Fibroblast of mammary gland (primary cell): ENCODE results near the gene RTL5.

Experiments used
- DNase-seq: peaks from one replicate; pipeline ENCODE4 v3.0.0-alpha.2; 2010; ENCODE audit warnings: low read depth
- H3K4me3 ChIP-seq: 2 replicates; pipeline ENCODE4 v1.5.1; 2011; ENCODE audit warnings: low read depth, mild to moderate bottlenecking, low read length, moderate library complexity; ENCODE audit not compliant: control insufficient read depth
- TF ChIP-seq, protein P1 (sequence below): conservative IDR thresholded peaks from 2 replicates; pipeline ENCODE4 v1.5.1; 2011; ENCODE audit warnings: low read depth, low read length, inconsistent platforms; ENCODE audit not compliant: control insufficient read depth, insufficient read depth

RTL5 gene

DNA sequence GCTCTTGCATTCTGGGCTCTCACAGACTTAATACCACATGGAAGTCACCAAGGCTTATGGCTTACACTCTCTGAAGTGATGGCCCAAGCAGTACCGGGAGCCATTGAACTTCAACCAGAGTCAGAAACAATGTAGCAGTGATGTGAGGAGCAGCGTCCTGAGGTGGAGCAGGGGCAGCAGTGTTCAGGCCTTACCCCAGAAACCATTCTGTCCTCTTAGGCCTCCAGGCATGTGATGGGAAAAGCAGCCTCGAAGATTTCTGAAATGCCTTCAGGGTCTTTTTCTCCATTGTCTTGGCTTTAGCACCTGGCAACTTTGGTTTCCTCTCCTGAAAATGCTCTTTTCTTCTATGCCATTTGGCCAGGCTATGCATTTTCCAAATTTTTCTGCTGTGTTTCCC, 27.1 kb upstream of the RTL5 start:
- TF ChIP-seq, protein P1, sequence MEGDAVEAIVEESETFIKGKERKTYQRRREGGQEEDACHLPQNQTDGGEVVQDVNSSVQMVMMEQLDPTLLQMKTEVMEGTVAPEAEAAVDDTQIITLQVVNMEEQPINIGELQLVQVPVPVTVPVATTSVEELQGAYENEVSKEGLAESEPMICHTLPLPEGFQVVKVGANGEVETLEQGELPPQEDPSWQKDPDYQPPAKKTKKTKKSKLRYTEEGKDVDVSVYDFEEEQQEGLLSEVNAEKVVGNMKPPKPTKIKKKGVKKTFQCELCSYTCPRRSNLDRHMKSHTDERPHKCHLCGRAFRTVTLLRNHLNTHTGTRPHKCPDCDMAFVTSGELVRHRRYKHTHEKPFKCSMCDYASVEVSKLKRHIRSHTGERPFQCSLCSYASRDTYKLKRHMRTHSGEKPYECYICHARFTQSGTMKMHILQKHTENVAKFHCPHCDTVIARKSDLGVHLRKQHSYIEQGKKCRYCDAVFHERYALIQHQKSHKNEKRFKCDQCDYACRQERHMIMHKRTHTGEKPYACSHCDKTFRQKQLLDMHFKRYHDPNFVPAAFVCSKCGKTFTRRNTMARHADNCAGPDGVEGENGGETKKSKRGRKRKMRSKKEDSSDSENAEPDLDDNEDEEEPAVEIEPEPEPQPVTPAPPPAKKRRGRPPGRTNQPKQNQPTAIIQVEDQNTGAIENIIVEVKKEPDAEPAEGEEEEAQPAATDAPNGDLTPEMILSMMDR, result no peak
- no peak overlapping the region for H3K4me3 ChIP-seq
- DNase-seq, result no peak

DNA sequence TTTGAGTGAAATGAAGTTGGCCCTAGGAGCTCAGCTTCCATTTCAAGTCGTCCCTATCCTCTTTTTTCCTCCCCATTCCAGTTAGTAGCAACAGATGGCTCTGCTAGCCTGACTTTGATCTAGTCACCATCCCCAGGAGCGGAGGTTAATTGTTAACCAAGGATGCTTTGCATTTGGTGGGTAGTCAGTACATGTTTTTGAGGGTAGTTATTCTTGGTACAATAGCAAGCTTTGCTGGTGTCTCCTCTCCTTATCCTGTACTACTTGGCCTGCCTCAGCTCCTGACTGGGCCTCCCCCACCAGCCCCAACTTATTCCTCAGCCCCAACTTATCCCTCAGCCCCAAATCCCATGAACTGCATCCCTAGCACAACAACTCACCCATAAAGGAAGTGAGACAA, 14.8 kb upstream of the RTL5 start:
- H3K4me3 ChIP-seq, result no peak overlapping the region
- TF ChIP-seq, protein P1, result no peak
- DNase-seq, result no peak

DNA sequence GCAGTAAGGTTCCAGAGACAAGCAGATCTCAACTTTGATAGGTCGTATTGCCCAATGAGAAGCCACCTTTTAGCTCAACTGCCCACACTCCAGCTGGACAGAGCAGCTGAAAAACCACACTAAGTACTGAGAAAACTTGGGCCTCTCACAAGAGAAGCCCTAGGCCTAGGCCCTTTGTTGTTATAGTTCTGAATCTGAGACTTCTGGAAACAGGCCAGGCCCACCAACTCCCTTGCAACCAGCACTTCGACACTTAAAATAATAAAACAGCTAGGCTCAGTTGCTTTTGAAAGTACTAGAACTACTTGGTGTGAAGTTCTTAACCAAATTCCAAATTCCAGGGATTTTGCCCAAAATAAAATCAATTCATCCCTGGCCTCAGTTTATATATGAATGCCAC, 13.5 kb upstream of the RTL5 start:
- no peak for DNase-seq
- H3K4me3 ChIP-seq, result no peak overlapping the region
- TF ChIP-seq, protein P1, result no peak

DNA sequence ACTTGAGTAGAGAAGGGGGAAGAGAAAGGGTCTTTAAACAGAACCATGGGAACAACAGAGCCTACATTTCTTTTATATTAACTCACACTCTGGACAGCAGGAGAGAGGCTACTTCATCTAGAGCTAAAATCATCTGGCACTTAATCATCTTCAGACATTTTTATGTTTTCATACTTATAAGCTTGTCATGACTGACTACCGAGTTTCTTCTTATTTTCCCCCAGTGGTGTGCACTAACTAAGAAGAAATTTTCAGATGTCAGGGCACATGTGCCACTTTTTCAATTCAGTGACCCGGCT, 11.8 kb upstream of the RTL5 start:
- no peak overlapping the region for H3K4me3 ChIP-seq
- TF ChIP-seq, protein P1, result no peak
- DNase-seq, result no peak

DNA sequence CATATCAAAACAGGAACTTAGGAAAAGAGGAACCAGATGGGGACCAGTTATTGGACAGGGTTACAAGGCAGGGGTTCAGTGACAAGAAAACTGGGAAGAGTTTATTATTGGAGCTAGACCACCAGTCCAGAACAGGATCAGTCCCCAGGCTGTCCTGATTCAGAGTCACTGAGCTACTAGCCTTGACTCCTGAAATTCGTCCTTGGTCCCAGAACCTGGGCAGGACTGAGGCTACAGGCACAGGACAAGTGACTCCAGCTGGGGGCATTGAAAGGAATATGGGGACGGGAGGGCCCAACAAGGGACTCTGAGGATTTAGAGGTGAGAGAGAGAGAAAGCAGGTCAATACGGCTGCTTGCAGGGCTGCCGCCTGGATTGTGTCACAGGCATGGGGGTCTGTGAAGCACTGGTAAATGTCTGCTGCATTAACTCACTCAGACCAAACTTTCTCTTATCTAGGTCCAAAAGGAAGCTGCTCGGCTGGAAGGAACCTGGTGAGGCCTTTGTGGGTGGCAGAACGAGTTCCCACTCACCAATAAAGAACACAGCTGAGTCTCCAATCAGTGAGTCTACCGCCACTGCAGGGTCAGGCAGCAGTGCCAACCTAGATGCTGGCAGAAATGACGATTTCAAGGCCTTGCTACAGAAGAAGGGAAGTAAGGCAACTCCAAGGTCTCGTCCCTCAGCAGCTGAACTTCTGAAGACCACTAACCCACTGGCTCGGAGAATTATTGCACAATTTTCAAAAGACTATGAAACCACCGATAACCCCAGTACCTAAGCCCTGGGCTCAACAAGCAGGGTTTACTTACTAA, 11.3 kb upstream of the RTL5 start:
- H3K4me3 ChIP-seq, result no peak overlapping the region
- DNase-seq, result no peak
- TF ChIP-seq, protein P1, result no peak

DNA sequence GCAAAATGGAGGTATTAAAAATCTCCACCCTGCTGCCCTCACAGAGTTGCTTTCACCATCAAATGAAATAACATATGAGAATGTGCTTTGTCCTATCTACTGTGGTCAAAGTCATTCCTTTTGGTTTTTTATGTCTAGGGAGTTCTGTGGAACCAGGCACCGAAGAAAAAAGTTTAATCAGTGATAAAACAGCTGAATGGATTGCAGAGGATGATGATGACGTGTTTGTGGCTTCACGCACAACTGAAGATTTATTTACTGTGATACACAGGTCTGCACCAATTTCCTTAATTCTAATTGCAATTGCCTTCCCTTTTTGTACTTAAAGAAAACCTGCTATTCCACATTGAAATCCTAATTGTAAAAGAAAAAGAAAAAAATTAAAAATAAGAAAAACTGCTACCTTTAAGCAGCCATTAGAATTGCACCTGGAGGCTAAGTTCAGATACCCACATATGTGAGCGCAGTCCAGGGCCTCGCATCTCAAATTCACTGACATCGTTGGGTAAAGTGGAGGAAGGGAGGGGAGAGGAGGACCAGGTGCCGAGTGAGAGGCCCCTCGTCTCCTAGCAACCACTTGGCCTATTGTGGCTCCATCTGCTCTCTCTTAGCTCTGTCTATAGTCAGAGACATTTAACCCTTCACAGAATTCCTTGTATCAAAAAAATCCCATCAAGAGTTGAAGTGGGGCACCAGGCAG, 10.5 kb upstream of the RTL5 start:
- H3K4me3 ChIP-seq, result no peak overlapping the region
- no peak for DNase-seq
- TF ChIP-seq, protein P1, result no peak
